Measurements from ENCODE around the gene NLN. TPM values are rescaled to one million over a fixed set of nuclear protein-coding genes. Genes with fewer than 3 reads are reported as not detected.

NLN gene
- total and polyA plus RNA-seq, 4 donors, result 13.4 to 26.4 (median 19.1) TPM

DNA sequence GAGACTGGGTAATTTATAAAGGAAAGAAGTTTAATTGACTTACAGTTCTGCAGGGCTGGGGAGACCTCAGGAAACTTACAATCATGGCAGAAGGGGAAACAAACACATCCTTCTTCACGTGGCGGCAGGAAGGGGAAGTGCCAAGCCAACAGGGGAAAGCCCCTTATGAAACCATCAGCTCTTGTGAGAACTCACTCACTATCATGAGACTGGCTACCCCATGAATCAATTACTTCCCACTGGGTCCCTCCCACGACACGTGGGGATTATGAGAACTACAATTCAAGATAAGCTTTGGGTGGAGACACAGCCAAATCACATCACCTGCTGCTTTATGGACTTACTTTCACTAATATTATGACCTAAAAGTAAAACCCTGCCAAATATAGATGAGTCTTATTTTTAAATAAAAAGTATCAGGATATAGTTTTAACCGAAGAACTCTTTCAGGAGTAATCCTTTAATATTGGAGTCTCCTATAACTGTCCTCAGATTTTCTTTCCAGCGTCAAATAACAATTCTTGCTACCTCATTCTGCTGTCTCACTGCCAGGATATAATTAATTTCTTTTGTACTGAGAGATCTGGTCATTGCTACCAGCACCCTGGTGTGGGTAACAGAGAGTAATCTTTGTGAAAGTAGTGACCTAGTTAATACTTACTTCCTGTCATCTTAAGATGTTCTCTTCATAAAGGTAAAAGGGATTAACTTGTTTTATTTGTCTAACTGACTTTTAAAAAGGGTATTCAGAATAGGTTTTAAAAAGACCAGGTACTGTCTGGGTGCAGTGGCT lies 68.6 kb downstream of the NLN start:
- no peak for DNase-seq (ENCODE audit: low spot score)
- no peak overlapping the region for H3K27ac ChIP-seq (ENCODE audit: low read depth in 1 of 2, low read length in 2 of 2)
- no peak overlapping the region for H3K4me3 ChIP-seq (ENCODE audit: low read depth in 1 of 3, low read length in 3 of 3)
- H3K9ac ChIP-seq (ENCODE audit: low read depth in 1 of 2, low read length in 2 of 2), result no peak overlapping the region
- peaks cover 5 to 18% (median 14%) of the 10 kb centered on the region in 4 donors for H3K36me3 ChIP-seq (ENCODE audit: control insufficient read depth in 4 of 4, insufficient read depth in 3 of 4, low read depth in 1 of 4, low read length in 3 of 4)
- H3K4me1 ChIP-seq (ENCODE audit: control insufficient read depth in 4 of 4, insufficient read depth in 4 of 4, low read length in 3 of 4), result no peaks in the 10 kb centered on the region
- H3K27me3 ChIP-seq (ENCODE audit: control insufficient read depth in 4 of 4, insufficient read depth in 4 of 4, low read length in 3 of 4), result no peaks in the 10 kb centered on the region
- H3K9me3 ChIP-seq (ENCODE audit: control insufficient read depth in 4 of 4, low read length in 3 of 4), result no peaks in the 10 kb centered on the region
- TF ChIP-seq FOXA2 (IDR thresholded peaks at IDR 0.05) (no peak), GABPA (IDR thresholded peaks at IDR 0.05 in 1 of 2, conservative IDR thresholded peaks at IDR 0.05 in 1 of 2) (no peak), NR2F2 (IDR thresholded peaks at IDR 0.05) (no peak), YY1 (IDR thresholded peaks at IDR 0.05) (no peak), HNF4G (IDR thresholded peaks at IDR 0.05) (no peak), SP1 (IDR thresholded peaks at IDR 0.05) (no peak), JUND (IDR thresholded peaks at IDR 0.05) (no peak), TAF1 (conservative IDR thresholded peaks at IDR 0.05) (no peak), ATF3 (IDR thresholded peaks at IDR 0.05) (no peak), REST (IDR thresholded peaks at IDR 0.05) (no peak)
- TF ChIP-seq, protein P1, sequence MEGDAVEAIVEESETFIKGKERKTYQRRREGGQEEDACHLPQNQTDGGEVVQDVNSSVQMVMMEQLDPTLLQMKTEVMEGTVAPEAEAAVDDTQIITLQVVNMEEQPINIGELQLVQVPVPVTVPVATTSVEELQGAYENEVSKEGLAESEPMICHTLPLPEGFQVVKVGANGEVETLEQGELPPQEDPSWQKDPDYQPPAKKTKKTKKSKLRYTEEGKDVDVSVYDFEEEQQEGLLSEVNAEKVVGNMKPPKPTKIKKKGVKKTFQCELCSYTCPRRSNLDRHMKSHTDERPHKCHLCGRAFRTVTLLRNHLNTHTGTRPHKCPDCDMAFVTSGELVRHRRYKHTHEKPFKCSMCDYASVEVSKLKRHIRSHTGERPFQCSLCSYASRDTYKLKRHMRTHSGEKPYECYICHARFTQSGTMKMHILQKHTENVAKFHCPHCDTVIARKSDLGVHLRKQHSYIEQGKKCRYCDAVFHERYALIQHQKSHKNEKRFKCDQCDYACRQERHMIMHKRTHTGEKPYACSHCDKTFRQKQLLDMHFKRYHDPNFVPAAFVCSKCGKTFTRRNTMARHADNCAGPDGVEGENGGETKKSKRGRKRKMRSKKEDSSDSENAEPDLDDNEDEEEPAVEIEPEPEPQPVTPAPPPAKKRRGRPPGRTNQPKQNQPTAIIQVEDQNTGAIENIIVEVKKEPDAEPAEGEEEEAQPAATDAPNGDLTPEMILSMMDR (IDR thresholded peaks at IDR 0.05; ENCODE audit: low read depth, low read length, missing input control), result no peak
- 84% methylated on average over 6 of the region's 6 CpGs for WGBS

- no peak for TF ChIP-seq HNF4A (conservative IDR thresholded peaks at IDR 0.05)
- no peak for TF ChIP-seq EGR1 (IDR thresholded peaks at IDR 0.05; ENCODE audit: low read depth in 2 of 2)
- no peak for TF ChIP-seq GABPA (IDR thresholded peaks at IDR 0.05 in 1 of 2, conservative IDR thresholded peaks at IDR 0.05 in 1 of 2)
- TF ChIP-seq FOXA2 (IDR thresholded peaks at IDR 0.05), result no peak
- TF ChIP-seq ATF3 (IDR thresholded peaks at IDR 0.05), result no peak
- no peak for TF ChIP-seq RXRA (IDR thresholded peaks at IDR 0.05)
- TF ChIP-seq SP1 (IDR thresholded peaks at IDR 0.05), result no peak
- TF ChIP-seq RAD21 (IDR thresholded peaks at IDR 0.05), result no peak
- no peak for TF ChIP-seq REST (IDR thresholded peaks at IDR 0.05)
- TF ChIP-seq, protein P1 (IDR thresholded peaks at IDR 0.05; ENCODE audit: low read depth, low read length, missing input control), result no peak
- no peak overlapping the region for H3K4me3 ChIP-seq (ENCODE audit: low read depth in 1 of 3, low read length in 3 of 3)
- peaks cover 5 to 17% (median 11%) of the 10 kb centered on the region in 4 donors for H3K36me3 ChIP-seq (ENCODE audit: control insufficient read depth in 4 of 4, insufficient read depth in 3 of 4, low read depth in 1 of 4, low read length in 3 of 4)
- no peaks in the 10 kb centered on the region for H3K4me1 ChIP-seq (ENCODE audit: control insufficient read depth in 4 of 4, insufficient read depth in 4 of 4, low read length in 3 of 4)
- DNase-seq (ENCODE audit: low spot score), result no peak
- no peak overlapping the region for H3K27ac ChIP-seq (ENCODE audit: low read depth in 1 of 2, low read length in 2 of 2)
- H3K9me3 ChIP-seq (ENCODE audit: control insufficient read depth in 4 of 4, low read length in 3 of 4), result no peaks in the 10 kb centered on the region
- WGBS, result 94% methylated on average over 17 of the region's 17 CpGs
- no peaks in the 10 kb centered on the region for H3K27me3 ChIP-seq (ENCODE audit: control insufficient read depth in 4 of 4, insufficient read depth in 4 of 4, low read length in 3 of 4)
- H3K9ac ChIP-seq (ENCODE audit: low read depth in 1 of 2, low read length in 2 of 2), result no peak overlapping the region
Measured at GRCh38 chr5:65791712-65792673, 70.0 kb downstream of the NLN start.

Data from liver (tissue), 9 donors.